Pancreas (tissue), 10 donors: Measurements from ENCODE around the gene SORCS3. TPM values are rescaled to one million over a fixed set of nuclear protein-coding genes. Genes with fewer than 3 reads are reported as not detected.

Experiments
- ATAC-seq, 4 donors: fragments of 200-7000 bp; cut with Tn5 transposase; one replicate each; pipeline versions ENCODE4 v1.8.0 to v1.9.1; 2020; ENCODE audit warnings: mild to moderate bottlenecking in 4 of 4, moderate library complexity in 4 of 4
- DNase-seq, 6 donors: peaks; one replicate each; pipeline ENCODE4 v3.0.0-alpha.2; 2020
- FAIRE-seq: peaks from 2 replicates; lab custom pipeline; 2012; peaks lifted over from hg19 to GRCh38; lab: Jason Lieb, UNC
- H3K27ac ChIP-seq, 4 donors: fragments of 200-600 bp; sonication (generic); 1 replicate in 3 of 4; 2 replicates in 1 of 4; pipeline versions ENCODE4 v1.5.0 to v1.8.0; 2020
- H3K27me3 ChIP-seq, 4 donors: fragments of 200-600 bp; one replicate each; pipeline ENCODE4 v1.8.0; 2021
- H3K36me3 ChIP-seq, 3 donors: fragments of 200-600 bp; sonication (generic) in 1 of 3; one replicate each; pipeline versions ENCODE4 v1.5.0 to v1.8.0; 2020 to 2021
- H3K4me1 ChIP-seq, 3 donors: fragments of 200-600 bp; one replicate each; pipeline ENCODE4 v1.8.0; 2021
- H3K4me3 ChIP-seq, 4 donors: fragments of 200-600 bp; sonication (generic) in 2 of 4; one replicate each; pipeline versions ENCODE4 v1.5.0 to v1.8.0; 2020 to 2021
- H3K9me3 ChIP-seq, 4 donors: fragments of 200-600 bp; one replicate each; pipeline ENCODE4 v1.8.0; 2021
- WGBS, 2 donors: extraction: QIAGEN DNeasy Blood & Tissue Kit; methylation state at CpG; one replicate each; pipeline ENCODE4 v1.1.7; 2013; 5-methylcytosine and 5-hydroxymethylcytosine counted together
- intact Hi-C, 3 donors: fragments of 100-400 bp; cut with DNase I; formaldehyde crosslinking; loops; one replicate each; pipeline versions ENCODE4 v1.11.1 to v1.14.2; 2022
- polyA plus RNA-seq, 2 donors: library from polyadenylated mRNA; stranded (reverse); fragments of 200-250 nt; gene quantifications; one replicate each; pipeline ENCODE4 v1.2.3, GENCODE V29; 2013
- total RNA-seq, 6 donors: library from RNA; stranded (reverse); fragmentation: NEBNext Ultra II Directional in 4 of 6; extraction: Animal tissue kit (Norgen Biotek cat#: 25700) in 4 of 6; gene quantifications; one replicate each; pipeline versions ENCODE4 v1.2.1 to v1.2.4, GENCODE V29; 2021 to 2023
- TF ChIP-seq, protein P1 (sequence below), 4 donors: fragments of 200-600 bp; sonication (generic) in 3 of 4; IDR thresholded peaks; one replicate each; pipeline versions ENCODE4 v1.5.0 to v1.8.0; 2021; ENCODE audit warnings: antibody characterized with exemption in 4 of 4
- donor health status: healthy with polysubstance abuse.
- donor health status: DM: no; HTN: no; CAD: no; lungs with moderate emphysema.
- donor health status: DM: no; HTN: no; CAD: no.
- donor health status: control.
- donor health status: control.
- donor health status: Bipolar disorder and iron deficiency.
- donor health status: DM: yes; HTN: yes; CAD: no.
- donor health status: DM: no; HTN: no; CAD: no.
- donor health status: DM: no; HTN: no; CAD: no.
- donor health status: DM: yes; HTN: yes; CAD: no.

The SORCS3 gene
- total and polyA plus RNA-seq, 8 donors: 0.02 TPM; not detected in 7

DNA sequence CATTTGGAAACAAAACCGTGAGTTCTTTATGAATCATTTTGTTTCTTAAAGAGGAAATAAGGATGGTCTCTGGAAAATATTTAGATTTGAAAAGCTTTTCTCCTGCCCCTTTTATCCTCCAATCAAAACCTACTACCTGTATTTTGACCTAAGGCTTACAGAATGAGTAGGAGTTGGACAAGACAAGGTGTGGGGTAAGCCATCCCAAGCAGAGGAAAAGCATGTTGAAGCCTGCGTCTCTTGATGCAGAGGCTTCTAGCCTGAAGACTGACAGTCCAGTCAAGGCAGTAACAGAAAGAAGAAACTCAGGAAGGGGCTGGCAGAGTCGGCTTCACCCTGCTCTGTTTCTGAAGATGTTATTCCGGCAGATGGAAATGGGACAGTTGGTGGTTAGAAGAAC, 551.1 kb downstream of the SORCS3 start:
- FAIRE-seq: no peak
- WGBS, 2 donors: 73 to 85% methylated on average over 4 of the region's 4 CpGs

DNA sequence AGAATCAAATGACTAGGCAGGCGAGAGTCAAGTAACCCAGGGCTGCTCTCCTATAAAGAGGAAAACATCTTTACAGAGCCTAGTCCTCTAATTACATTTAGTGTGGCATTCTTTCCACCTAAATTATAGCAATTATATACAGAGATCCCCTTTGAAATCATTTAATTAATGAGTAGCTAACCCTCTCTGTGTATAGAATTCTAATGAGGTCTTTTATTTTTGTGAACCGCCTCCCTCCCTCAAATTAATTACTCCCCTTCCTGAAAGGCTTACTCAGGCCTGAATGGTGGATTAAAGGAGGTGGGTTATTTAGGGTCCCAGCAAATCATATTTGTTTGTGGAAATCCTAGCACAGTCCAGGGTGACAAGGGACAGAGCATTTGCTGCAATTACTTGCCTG, 551.8 kb downstream of the SORCS3 start:
- intact Hi-C loops: no loop called here
- FAIRE-seq (no peak), DNase-seq (no peak), ATAC-seq (no peak)
- H3K36me3 ChIP-seq: no peaks in the 10 kb centered on the region
- H3K4me1 ChIP-seq: no peaks in the 10 kb centered on the region
- no peak overlapping the region for H3K27ac ChIP-seq
- TF ChIP-seq, protein P1, sequence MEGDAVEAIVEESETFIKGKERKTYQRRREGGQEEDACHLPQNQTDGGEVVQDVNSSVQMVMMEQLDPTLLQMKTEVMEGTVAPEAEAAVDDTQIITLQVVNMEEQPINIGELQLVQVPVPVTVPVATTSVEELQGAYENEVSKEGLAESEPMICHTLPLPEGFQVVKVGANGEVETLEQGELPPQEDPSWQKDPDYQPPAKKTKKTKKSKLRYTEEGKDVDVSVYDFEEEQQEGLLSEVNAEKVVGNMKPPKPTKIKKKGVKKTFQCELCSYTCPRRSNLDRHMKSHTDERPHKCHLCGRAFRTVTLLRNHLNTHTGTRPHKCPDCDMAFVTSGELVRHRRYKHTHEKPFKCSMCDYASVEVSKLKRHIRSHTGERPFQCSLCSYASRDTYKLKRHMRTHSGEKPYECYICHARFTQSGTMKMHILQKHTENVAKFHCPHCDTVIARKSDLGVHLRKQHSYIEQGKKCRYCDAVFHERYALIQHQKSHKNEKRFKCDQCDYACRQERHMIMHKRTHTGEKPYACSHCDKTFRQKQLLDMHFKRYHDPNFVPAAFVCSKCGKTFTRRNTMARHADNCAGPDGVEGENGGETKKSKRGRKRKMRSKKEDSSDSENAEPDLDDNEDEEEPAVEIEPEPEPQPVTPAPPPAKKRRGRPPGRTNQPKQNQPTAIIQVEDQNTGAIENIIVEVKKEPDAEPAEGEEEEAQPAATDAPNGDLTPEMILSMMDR (IDR thresholded peaks at IDR 0.05): no peak
- peaks cover 0 to 15% (median 0%) of the 10 kb centered on the region in 4 donors for H3K27me3 ChIP-seq
- H3K9me3 ChIP-seq: no peaks in the 10 kb centered on the region
- H3K4me3 ChIP-seq: no peak overlapping the region
- 81% methylated on average over 2 of the region's 2 CpGs for WGBS, 2 donors

More for the DNA sequence above, 551.1 kb downstream of the SORCS3 start:
- Histone ChIP-seq H3K4me3 (no peak overlapping the region), H3K27ac (no peak overlapping the region), H3K36me3 (no peaks in the 10 kb centered on the region), H3K27me3 (peaks cover 0 to 15% (median 0%) of the 10 kb centered on the region in 4 donors), H3K9me3 (no peaks in the 10 kb centered on the region), H3K4me1 (no peaks in the 10 kb centered on the region)
- ATAC-seq: no peak
- intact Hi-C loops: no loop called here
- TF ChIP-seq, protein P1 (IDR thresholded peaks at IDR 0.05): no peak
- DNase-seq: no peak

DNA sequence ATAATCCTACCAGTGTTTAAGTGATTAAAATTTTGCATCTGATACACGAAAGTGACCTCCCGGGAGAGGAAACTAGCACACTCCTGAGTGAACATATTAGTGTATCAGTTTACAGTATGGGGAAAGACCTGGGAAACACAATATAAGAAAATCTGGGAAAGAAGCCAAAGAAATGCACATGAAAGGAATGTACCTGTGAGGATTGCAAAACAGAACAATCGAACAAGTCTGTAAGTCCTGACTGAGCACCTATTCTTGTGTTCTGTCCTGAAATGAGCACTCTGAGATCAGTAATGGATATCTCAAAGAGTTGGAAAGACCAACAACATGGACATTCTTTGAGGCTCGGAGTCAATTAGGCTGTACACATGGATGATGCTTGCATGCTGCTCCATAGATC, 554.7 kb downstream of the SORCS3 start:
- WGBS, 2 donors: 25 to 34% methylated on average over 4 of the region's 4 CpGs
- no peak overlapping the region for H3K4me3 ChIP-seq
- H3K9me3 ChIP-seq: no peaks in the 10 kb centered on the region
- no peak overlapping the region for H3K27ac ChIP-seq
- ATAC-seq (no peak), DNase-seq (no peak), FAIRE-seq (no peak)
- TF ChIP-seq, protein P1 (IDR thresholded peaks at IDR 0.05): no peak
- intact Hi-C loops: no loop called here
- no peaks in the 10 kb centered on the region for H3K4me1 ChIP-seq
- H3K36me3 ChIP-seq: no peaks in the 10 kb centered on the region
- peaks cover 0 to 6% (median 0%) of the 10 kb centered on the region in 4 donors for H3K27me3 ChIP-seq

DNA sequence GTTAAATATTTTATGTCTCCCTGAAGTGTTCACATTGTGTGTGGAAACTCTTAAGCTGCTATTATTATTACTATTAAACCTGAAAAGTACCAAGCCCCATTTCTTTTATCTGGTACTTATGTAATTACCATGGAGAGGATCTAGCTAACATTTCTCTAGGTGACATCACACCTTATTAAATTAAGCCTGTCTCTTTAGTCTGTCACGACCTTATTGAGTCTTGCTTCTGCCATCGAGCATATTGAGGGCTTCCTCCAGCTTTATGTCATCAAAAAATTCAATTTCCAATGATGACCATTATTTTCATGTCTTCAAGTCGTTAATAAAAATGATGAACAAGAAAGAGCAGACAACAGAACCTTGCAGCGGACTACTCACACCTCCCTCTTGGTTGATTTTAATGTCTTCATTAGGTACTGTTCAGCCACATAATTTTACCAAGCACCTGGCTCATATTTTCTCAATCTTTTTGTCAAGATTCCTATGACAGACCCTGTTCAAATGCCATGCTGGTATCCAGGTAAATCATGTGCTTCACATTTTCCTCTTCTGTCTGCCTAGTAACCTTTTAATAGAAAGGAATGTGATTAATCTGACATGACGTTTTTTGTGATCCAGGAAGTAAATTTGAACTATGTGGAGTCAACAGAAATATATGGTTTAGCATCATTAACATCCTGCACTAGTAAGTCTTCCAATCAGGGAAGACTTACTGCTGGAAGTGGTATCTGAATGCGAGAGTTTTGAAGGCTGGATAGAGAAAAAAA, 556.7 kb downstream of the SORCS3 start:
- H3K27ac ChIP-seq: no peak overlapping the region
- DNase-seq (no peak), FAIRE-seq (no peak), ATAC-seq (no peak)
- H3K36me3 ChIP-seq: no peaks in the 10 kb centered on the region
- TF ChIP-seq, protein P1 (IDR thresholded peaks at IDR 0.05): no peak
- no peak overlapping the region for H3K4me3 ChIP-seq
- intact Hi-C loops: no loop called here
- no peaks in the 10 kb centered on the region for H3K9me3 ChIP-seq
- no peaks in the 10 kb centered on the region for H3K4me1 ChIP-seq
- WGBS, 2 donors: 38 to 48% methylated on average over 6 of the region's 6 CpGs
- H3K27me3 ChIP-seq: peaks cover 0 to 6% (median 0%) of the 10 kb centered on the region in 4 donors

DNA sequence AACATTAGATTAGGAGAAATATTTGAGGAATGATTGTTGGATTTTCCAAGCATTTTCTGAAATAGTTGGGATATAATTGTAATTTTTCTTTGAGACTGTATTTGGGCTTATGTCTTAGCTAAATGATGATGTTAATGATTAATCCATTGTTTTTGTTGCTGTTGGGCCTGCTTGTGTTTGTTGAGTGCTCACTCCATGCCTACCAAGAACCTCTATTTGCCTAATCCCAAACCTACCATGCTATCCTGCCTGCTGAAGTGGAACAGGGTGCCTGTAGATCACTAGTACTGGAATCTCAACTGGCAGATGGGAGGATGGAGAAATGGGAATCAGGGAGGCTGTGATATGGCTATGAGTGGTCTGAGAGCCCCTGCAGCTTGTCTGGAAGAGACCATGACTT, 565.5 kb downstream of the SORCS3 start:
- H3K27me3 ChIP-seq: no peaks in the 10 kb centered on the region
- no peak for DNase-seq
- H3K36me3 ChIP-seq: no peaks in the 10 kb centered on the region
- FAIRE-seq: no peak
- H3K9me3 ChIP-seq: no peaks in the 10 kb centered on the region
- intact Hi-C loops: no loop called here
- H3K27ac ChIP-seq: no peak overlapping the region
- TF ChIP-seq, protein P1 (IDR thresholded peaks at IDR 0.05): no peak
- ATAC-seq: no peak
- no peak overlapping the region for H3K4me3 ChIP-seq
- no peaks in the 10 kb centered on the region for H3K4me1 ChIP-seq
